Measurements from ENCODE around the gene CD81.

DNA sequence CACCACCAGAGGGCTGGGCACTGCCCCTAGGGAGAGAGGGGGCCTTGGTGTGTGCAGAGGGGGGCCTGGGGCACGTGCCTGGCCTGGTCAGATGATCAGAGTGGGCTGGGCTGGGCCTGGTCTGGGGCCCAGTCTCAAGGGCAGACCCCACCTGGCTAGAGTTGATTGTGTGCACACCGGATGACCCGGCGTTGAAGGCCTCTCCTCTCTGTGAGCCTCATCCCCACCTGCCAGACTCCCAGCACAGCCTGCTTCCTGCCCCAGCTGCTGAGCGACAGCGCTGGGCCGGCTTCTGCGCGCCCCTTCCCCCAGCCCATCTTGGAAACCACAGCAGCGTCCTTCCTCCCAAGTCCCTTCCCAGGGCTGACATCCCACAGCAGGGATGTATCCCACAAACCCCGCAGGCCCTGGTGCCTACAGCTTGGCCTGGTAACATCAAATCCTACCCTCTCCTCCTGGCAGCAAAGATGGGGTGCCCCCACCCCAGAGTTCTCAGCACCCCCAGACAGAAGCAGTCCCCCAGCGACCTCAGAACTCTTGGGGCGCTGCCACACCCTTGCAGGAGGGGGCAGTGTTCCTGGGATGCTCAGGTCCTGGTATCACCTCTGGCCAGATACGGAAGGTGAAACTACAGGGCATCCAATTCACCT, 12.4 kb downstream of the CD81 start:
- TF ChIP-seq CTCF (IDR thresholded peaks at IDR 0.05; ENCODE audit: insufficient read depth, low read length, poor library complexity, severe bottlenecking) (peak; percentile 25), EZH2phosphoT487 (conservative IDR thresholded peaks at IDR 0.05; ENCODE audit: low read length) (no peak)

Measured in SU-DHL-6 (cell line).